BLaER1 (cell line): ENCODE measurements around the gene GOLGA8J.
"Not testable (repeated sequence)": the region's sequence is repeated elsewhere in the genome, so short reads cannot be mapped to it uniquely, and the experiment has no call there.

Experiments
- H3K27ac ChIP-seq: shearing (Covaris generic); formaldehyde crosslinking; 2 replicates; pipeline ENCODE4 v1.8.1; 2022
- H3K27me3 ChIP-seq: shearing (Covaris generic); formaldehyde crosslinking; 2 replicates; pipeline ENCODE4 v1.8.1; 2022
- H3K36me3 ChIP-seq: shearing (Covaris generic); formaldehyde crosslinking; 2 replicates; pipeline ENCODE4 v1.8.1; 2022
- H3K4me1 ChIP-seq: shearing (Covaris generic); formaldehyde crosslinking; 2 replicates; pipeline ENCODE4 v1.8.1; 2022
- H3K4me2 ChIP-seq: shearing (Covaris generic); formaldehyde crosslinking; 2 replicates; pipeline ENCODE4 v1.8.1; 2022
- H3K4me3 ChIP-seq: shearing (Covaris generic); formaldehyde crosslinking; 2 replicates; pipeline ENCODE4 v1.8.1; 2022
- H3K9ac ChIP-seq: shearing (Covaris generic); formaldehyde crosslinking; 2 replicates; pipeline ENCODE4 v1.8.1; 2022
- H3K9me3 ChIP-seq: shearing (Covaris generic); formaldehyde crosslinking; 2 replicates; pipeline ENCODE4 v1.8.1; 2022
- H4K20me1 ChIP-seq: shearing (Covaris generic); formaldehyde crosslinking; 2 replicates; pipeline ENCODE4 v1.8.1; 2022
- Cebpa-rat ChIP-seq: shearing (Covaris generic); IDR thresholded peaks from 2 replicates; pipeline ENCODE4 v1.8.1; 2022

The GOLGA8J gene

GRCh38 chr15:30046430-30046829, 36.3 kb upstream of the GOLGA8J start:
- Histone ChIP-seq H3K9ac (no peak overlapping the region), H3K27me3 (no peaks in the 10 kb centered on the region), H3K27ac (no peak overlapping the region), H3K9me3 (no peaks in the 10 kb centered on the region), H3K4me1 (no peaks in the 10 kb centered on the region), H3K4me3 (no peak overlapping the region), H3K4me2 (no peak overlapping the region), H4K20me1 (no peaks in the 10 kb centered on the region), H3K36me3 (no peaks in the 10 kb centered on the region)
- no peak for TF ChIP-seq Cebpa-rat

DNA sequence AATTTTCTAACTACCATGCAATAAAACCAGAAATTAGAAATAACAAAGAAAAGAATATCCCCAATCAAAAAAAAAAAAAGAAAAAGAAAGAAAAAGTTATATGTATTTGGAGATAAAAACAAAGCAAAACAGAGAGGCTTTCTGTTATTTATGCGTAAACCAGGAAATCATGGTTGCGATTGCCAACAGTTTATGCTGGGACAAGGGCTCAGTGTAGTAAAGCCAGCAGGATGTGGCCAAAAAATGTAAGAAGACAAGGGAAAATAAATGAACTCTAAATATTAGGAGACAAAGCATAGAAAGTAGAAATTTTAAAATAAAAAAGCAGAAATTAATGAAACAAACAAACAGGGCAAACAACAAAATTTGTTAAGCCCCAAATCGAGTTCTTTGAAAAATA, 27.2 kb upstream of the GOLGA8J start:
- no peaks in the 10 kb centered on the region for H3K36me3 ChIP-seq
- no peaks in the 10 kb centered on the region for H4K20me1 ChIP-seq
- no peak overlapping the region for H3K27ac ChIP-seq
- H3K9ac ChIP-seq, result no peak overlapping the region
- no peaks in the 10 kb centered on the region for H3K9me3 ChIP-seq
- no peaks in the 10 kb centered on the region for H3K4me1 ChIP-seq
- no peaks in the 10 kb centered on the region for H3K27me3 ChIP-seq
- no peak for TF ChIP-seq Cebpa-rat
- no peak overlapping the region for H3K4me3 ChIP-seq
- H3K4me2 ChIP-seq, result no peak overlapping the region

DNA sequence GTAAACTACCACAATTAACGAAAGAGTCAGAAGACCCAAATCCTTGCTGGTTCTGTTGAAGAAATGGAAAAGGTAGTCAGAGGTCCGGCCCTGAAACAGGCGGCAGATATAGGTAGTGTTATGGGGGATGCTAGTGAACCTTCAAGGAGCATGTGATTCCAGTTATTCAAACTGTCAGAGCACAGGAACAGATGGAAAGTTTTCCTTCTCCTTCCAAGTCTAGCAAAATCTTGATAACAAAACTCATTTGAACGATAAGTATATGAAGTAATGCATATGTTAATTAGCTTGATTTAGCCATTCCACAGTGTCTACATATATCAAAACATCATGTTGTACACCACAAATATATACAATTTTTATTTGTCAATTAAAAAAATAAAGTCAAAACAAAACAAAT, 26.6 kb upstream of the GOLGA8J start:
- H4K20me1 ChIP-seq, result no peaks in the 10 kb centered on the region
- H3K4me1 ChIP-seq, result no peaks in the 10 kb centered on the region
- no peaks in the 10 kb centered on the region for H3K9me3 ChIP-seq
- no peak for TF ChIP-seq Cebpa-rat
- H3K4me2 ChIP-seq, result no peak overlapping the region
- H3K27ac ChIP-seq, result no peak overlapping the region
- H3K36me3 ChIP-seq, result no peaks in the 10 kb centered on the region
- H3K27me3 ChIP-seq, result no peaks in the 10 kb centered on the region
- no peak overlapping the region for H3K4me3 ChIP-seq
- H3K9ac ChIP-seq, result no peak overlapping the region

DNA sequence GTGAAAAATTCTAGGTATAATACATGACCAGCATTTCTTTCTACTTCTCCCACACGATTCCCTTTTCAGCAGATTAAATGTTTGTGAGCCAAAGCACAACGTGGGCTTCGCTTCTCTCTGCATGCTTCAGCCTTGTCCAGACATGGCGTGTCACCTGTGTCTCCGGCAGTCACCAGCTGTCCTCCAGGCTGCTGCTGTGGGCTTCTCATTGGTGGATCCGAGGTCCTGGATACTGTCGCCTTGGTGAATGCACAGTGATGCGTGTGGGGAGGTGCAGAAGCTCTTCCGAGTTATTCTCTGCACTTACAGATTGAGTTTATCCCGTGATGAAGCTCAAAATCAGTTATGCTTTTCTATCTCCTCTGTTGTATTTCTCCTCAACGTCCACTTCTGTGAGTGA, 23.0 kb upstream of the GOLGA8J start:
- Histone ChIP-seq H3K27ac (no peak overlapping the region), H3K4me3 (no peak overlapping the region), H3K4me1 (peaks cover 9% of the 10 kb centered on the region), H3K36me3 (no peaks in the 10 kb centered on the region), H3K27me3 (no peaks in the 10 kb centered on the region), H3K9me3 (no peaks in the 10 kb centered on the region), H3K4me2 (no peak overlapping the region), H4K20me1 (no peaks in the 10 kb centered on the region), H3K9ac (no peak overlapping the region)
- no peak for TF ChIP-seq Cebpa-rat

DNA sequence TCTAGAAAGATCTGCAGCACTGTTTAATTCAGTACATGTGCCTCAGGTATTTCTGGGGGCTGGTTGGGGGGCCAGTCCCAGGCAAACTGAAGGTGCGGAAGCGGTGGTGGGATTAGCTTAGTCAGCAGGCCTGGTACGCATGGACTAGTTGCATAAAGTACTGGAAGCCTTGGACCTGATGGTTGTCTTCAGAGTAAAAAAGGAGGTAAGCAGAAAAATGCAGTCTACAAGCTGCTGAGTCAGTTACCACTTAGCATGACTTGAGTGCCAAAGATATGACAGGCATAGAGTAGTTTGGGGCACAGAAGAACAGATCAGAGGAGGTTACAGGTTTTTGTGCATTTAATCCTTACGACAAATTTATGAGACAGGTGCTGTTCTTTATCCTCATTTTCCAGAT, 19.9 kb upstream of the GOLGA8J start:
- no peak overlapping the region for H3K9ac ChIP-seq
- H3K27me3 ChIP-seq, result no peaks in the 10 kb centered on the region
- H3K9me3 ChIP-seq, result no peaks in the 10 kb centered on the region
- no peak overlapping the region for H3K4me2 ChIP-seq
- no peaks in the 10 kb centered on the region for H3K36me3 ChIP-seq
- H3K4me3 ChIP-seq, result no peak overlapping the region
- no peak for TF ChIP-seq Cebpa-rat
- H3K4me1 ChIP-seq, result peaks cover 9% of the 10 kb centered on the region
- no peaks in the 10 kb centered on the region for H4K20me1 ChIP-seq
- H3K27ac ChIP-seq, result no peak overlapping the region

DNA sequence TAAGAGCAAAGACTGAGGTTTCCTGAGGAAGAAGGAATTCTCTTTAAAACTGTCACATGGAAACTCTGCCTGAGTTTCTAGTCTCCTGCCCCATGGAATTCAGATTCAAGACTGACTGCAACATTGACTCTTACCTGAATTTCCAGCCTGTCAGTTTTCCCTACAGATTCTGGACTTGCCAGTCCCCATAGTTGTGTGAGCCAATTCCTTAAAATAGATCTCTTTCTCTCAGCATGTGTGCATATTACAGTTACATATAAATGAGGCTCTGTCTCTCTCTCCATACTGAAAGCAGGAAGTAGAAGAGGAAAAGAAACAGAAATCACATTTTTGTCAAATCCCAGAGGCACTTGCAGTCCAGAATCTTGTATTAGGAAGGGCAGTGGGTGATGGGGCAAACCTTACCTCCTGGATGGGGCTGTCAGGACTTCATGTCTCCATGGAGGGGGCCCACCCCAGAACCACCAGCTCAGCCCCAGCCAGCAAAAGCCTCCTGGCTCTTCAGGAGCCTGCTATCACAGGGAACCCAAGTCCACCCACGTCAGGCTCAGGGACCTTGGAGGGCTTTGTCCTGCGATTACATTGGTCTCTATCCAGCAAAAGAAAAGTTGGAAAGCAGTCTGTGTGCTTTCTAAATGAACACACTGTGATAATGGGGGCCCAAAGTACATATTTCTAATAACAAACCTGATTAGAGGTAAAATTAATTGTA, 18.8 kb upstream of the GOLGA8J start:
- no peak overlapping the region for H3K27ac ChIP-seq
- H3K9me3 ChIP-seq, result no peaks in the 10 kb centered on the region
- TF ChIP-seq Cebpa-rat, result no peak
- H4K20me1 ChIP-seq, result no peaks in the 10 kb centered on the region
- H3K9ac ChIP-seq, result no peak overlapping the region
- no peak overlapping the region for H3K4me3 ChIP-seq
- peaks cover 9% of the 10 kb centered on the region for H3K4me1 ChIP-seq
- peak overlapping the region; percentile 32 for H3K4me2 ChIP-seq
- H3K27me3 ChIP-seq, result no peaks in the 10 kb centered on the region
- H3K36me3 ChIP-seq, result no peaks in the 10 kb centered on the region

GRCh38 chr15:30065025-30065801, 17.5 kb upstream of the GOLGA8J start:
- Histone ChIP-seq H3K36me3 (no peaks in the 10 kb centered on the region), H3K27me3 (no peaks in the 10 kb centered on the region), H3K4me2 (no peak overlapping the region), H3K9me3 (no peaks in the 10 kb centered on the region), H3K4me1 (peaks cover 9% of the 10 kb centered on the region), H3K4me3 (no peak overlapping the region), H3K9ac (no peak overlapping the region), H3K27ac (no peak overlapping the region), H4K20me1 (no peaks in the 10 kb centered on the region)
- TF ChIP-seq Cebpa-rat, result no peak

- Histone ChIP-seq H3K27me3 (no peaks in the 10 kb centered on the region), H3K4me1 (peaks cover 9% of the 10 kb centered on the region), H3K9ac (no peak overlapping the region), H3K9me3 (no peaks in the 10 kb centered on the region), H4K20me1 (no peaks in the 10 kb centered on the region), H3K4me3 (no peak overlapping the region), H3K4me2 (no peak overlapping the region), H3K36me3 (no peaks in the 10 kb centered on the region), H3K27ac (no peak overlapping the region)
- TF ChIP-seq Cebpa-rat, result no peak
Observed at GRCh38 chr15:30068326-30068725, 14.4 kb upstream of the GOLGA8J start.

DNA sequence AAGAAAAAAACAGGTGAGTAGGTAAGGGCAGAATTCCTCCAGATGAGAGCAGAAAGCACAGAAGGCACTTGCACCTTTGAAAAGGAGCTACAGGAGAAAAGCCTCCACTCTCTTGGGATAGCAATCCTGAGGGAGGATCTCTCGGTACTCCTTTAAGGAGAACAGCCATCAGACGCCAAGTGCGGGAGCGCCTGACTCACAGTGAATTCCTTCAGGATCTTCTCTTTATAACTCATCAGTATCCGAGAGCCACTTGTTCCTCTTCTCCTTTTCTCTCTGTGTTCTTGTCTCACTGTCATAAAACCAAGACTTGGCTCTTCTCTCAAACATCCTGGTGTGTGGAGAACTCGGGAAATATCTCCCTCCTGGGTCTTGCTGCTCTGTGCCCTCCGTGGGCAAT, 10.1 kb upstream of the GOLGA8J start:
- no peak overlapping the region for H3K4me2 ChIP-seq
- no peaks in the 10 kb centered on the region for H3K36me3 ChIP-seq
- no peaks in the 10 kb centered on the region for H3K4me1 ChIP-seq
- H3K4me3 ChIP-seq, result no peak overlapping the region
- no peak overlapping the region for H3K27ac ChIP-seq
- H3K27me3 ChIP-seq, result no peaks in the 10 kb centered on the region
- H3K9me3 ChIP-seq, result no peaks in the 10 kb centered on the region
- H3K9ac ChIP-seq, result no peak overlapping the region
- no peak for TF ChIP-seq Cebpa-rat
- no peaks in the 10 kb centered on the region for H4K20me1 ChIP-seq

DNA sequence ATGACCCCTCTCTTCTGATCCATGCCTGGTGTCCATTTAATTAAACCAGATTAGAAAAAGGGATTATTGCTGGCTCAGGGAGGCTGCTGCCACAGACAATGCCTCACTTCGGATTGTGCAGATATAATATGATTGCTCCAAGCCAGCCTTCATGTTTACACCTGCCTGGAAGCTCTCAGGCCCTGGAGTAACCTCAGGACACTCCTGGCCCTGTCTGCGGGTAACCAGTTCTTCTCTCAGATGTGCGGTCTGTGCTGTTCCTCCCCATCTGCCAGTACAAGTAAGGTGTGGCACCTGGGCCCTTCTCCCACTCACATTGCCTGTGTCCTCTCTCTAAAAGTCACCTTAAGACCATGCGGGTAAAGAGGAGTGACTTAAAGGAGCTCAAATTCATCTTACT, 8.8 kb upstream of the GOLGA8J start:
- H3K36me3 ChIP-seq, result no peaks in the 10 kb centered on the region
- no peaks in the 10 kb centered on the region for H3K9me3 ChIP-seq
- no peak overlapping the region for H3K9ac ChIP-seq
- TF ChIP-seq Cebpa-rat, result no peak
- no peaks in the 10 kb centered on the region for H4K20me1 ChIP-seq
- no peak overlapping the region for H3K27ac ChIP-seq
- H3K4me1 ChIP-seq, result no peaks in the 10 kb centered on the region
- H3K27me3 ChIP-seq, result no peaks in the 10 kb centered on the region
- H3K4me3 ChIP-seq, result no peak overlapping the region
- no peak overlapping the region for H3K4me2 ChIP-seq

DNA sequence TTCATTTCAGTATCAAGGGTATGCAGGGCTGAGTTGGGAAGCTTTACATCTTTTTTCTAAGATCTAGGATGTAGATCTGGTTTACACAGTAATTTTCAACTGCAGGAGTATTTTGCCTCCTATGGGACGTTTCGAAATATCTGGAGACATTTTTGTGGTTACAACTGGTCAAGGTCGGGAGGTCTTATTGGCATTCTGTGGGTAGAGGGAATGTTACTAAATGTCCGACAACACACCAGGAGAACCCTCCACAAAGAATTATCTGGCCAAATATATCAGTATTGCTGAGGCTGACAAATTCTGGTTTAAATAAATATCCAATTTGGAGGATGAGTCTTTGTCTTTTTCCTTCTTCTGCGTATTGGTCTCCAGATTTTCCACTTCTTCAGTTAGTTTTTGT, 1.9 kb upstream of the GOLGA8J start:
- not testable (repeated sequence) for H3K27me3 ChIP-seq, H3K27ac ChIP-seq, H3K36me3 ChIP-seq

DNA sequence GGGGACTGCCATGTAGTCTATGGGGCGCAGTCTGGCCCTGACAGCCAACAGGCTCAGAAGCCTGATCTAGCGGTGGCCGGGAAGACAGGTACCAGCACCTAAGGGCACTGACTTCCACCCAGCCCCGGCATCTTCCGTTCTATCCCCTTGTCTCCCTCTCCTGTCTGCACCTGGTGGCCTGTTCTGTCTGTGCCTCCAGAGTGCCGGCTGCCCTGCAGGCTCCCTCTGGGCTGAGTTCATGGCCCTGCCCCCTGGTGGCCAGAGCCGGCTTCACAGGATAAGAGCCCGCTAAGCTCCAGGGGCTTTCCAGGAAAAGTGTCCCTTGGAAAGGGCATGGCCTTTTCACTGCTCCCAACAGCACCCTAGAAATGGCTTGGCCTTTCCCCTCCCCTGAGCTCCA, 15.1 kb downstream of the GOLGA8J start:
- not testable (repeated sequence) for H3K9me3 ChIP-seq, H3K4me2 ChIP-seq, H3K36me3 ChIP-seq, H4K20me1 ChIP-seq, H3K27me3 ChIP-seq, H3K27ac ChIP-seq, H3K4me3 ChIP-seq, H3K9ac ChIP-seq, H3K4me1 ChIP-seq

More for the DNA sequence above, 1.9 kb upstream of the GOLGA8J start:
- not testable (repeated sequence) for H4K20me1 ChIP-seq, H3K4me1 ChIP-seq, H3K9me3 ChIP-seq, H3K4me3 ChIP-seq, H3K9ac ChIP-seq
- H3K4me2 ChIP-seq, result peak overlapping the region; percentile 24; the same call in 1 of the 2 replicates

DNA sequence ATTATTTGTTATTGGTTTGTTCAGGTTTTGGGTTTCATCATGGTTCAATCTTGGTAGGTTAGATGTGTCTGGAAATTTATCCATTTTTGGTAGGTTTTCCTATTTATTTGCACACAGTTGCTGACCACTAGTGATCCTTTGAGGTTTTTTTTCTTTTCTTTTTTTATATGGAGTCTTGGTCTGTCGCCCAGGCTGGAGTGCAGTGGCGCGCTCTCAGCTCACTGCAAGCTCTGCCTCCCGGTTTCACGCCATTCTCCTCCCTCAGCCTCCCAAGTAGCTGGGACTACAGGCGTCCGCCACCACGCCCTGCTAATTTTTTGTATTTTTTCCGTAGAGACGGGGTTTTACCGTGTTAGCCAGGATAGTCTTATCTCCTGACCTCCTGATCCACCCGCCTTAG, 20.1 kb downstream of the GOLGA8J start:
- H3K27me3 ChIP-seq, result peaks cover 10% of the 10 kb centered on the region
- H3K4me1 ChIP-seq, H3K4me2 ChIP-seq, H4K20me1 ChIP-seq, H3K27ac ChIP-seq, H3K36me3 ChIP-seq, H3K9ac ChIP-seq, H3K9me3 ChIP-seq, H3K4me3 ChIP-seq: not testable (repeated sequence)

GRCh38 chr15:30103941-30104507, 21.3 kb downstream of the GOLGA8J start:
- not testable (repeated sequence) for H4K20me1 ChIP-seq, H3K36me3 ChIP-seq, H3K27ac ChIP-seq, H3K9ac ChIP-seq, H3K4me1 ChIP-seq, H3K9me3 ChIP-seq
- Histone ChIP-seq H3K4me3 (peak overlapping the region; percentile 50), H3K4me2 (peak overlapping the region; percentile 55), H3K27me3 (peaks cover 10% of the 10 kb centered on the region)
